DOHH2 (cell line): ENCODE data around the gene CLCA2.

Experiments
- CTCF ChIP-seq: fragments of 200-600 bp; sonication (generic); IDR thresholded peaks from one replicate; pipeline ENCODE4 v1.5.1; 2014; ENCODE audit warnings: antibody characterized with exemption, mild to moderate bottlenecking, low read depth, low read length; ENCODE audit not compliant: poor library complexity, severe bottlenecking
- EZH2phosphoT487 ChIP-seq: fragments of 200-600 bp; sonication (generic); IDR thresholded peaks from 2 replicates; pipeline ENCODE4 v1.6.1; 2017; ENCODE audit warnings: borderline replicate concordance, mild to moderate bottlenecking, antibody characterized with exemption, low read length, moderate library complexity, mixed read lengths

GRCh38 chr1:86477682-86478081 is 53.7 kb downstream of the CLCA2 start:
- TF ChIP-seq CTCF (no peak), EZH2phosphoT487 (no peak)
